MM.1S (cell line): ENCODE data around the gene USP24.

Source experiments
- CTCF ChIP-seq: fragments of 300-600 bp; sonication (generic); IDR thresholded peaks from 2 replicates; pipeline ENCODE4 v1.5.1; 2016; ENCODE audit warnings: antibody characterized with exemption, low read length, mixed read lengths
- EZH2 ChIP-seq: fragments of 300-600 bp; sonication (generic); optimal IDR thresholded peaks from 2 replicates; pipeline ENCODE3; 2017; ENCODE audit warnings: low read depth, mild to moderate bottlenecking, antibody characterized with exemption, low read length, mixed read lengths
- EZH2phosphoT487 ChIP-seq: fragments of 300-600 bp; sonication (generic); IDR thresholded peaks from 2 replicates; pipeline ENCODE4 v1.6.1; 2018; ENCODE audit warnings: antibody characterized with exemption, low read length

- no peak for TF ChIP-seq CTCF
- no peak for TF ChIP-seq EZH2phosphoT487
- no peak for TF ChIP-seq EZH2
Measured at GRCh38 chr1:55210990-55211801, 4.0 kb downstream of the USP24 start.
